VCaP (cell line): ENCODE data around the gene SSBP2.

Experiments
- H3K27ac ChIP-seq: fragments of 450-650 bp; 2 replicates; pipeline ENCODE4 v1.5.1; 2017
- TF ChIP-seq, protein P1 (sequence below): fragments of 450-650 bp; conservative IDR thresholded peaks from 2 replicates; pipeline ENCODE4 v1.5.1; 2017; ENCODE audit warnings: mild to moderate bottlenecking, moderate library complexity

Gene SSBP2

DNA sequence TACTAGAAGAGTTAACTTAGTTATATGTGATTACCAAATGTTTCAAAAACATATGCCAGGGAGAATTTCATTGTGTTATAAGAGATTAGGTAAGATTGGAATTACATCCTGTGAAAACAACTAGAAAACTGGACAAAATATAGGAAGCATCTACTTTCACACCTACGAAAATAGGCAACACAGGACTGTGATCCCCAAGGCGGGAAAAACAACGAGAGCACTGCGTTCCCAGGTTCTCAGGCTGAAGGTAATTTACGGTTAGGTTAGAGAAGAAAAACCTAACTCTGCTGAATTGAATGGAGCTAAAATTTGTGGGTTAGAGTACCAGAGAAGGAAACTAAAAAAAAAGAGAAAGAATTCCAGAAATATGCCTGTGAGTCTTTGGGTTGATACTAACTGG is 385.4 kb downstream of the SSBP2 start:
- no peak overlapping the region for H3K27ac ChIP-seq
- TF ChIP-seq, protein P1, sequence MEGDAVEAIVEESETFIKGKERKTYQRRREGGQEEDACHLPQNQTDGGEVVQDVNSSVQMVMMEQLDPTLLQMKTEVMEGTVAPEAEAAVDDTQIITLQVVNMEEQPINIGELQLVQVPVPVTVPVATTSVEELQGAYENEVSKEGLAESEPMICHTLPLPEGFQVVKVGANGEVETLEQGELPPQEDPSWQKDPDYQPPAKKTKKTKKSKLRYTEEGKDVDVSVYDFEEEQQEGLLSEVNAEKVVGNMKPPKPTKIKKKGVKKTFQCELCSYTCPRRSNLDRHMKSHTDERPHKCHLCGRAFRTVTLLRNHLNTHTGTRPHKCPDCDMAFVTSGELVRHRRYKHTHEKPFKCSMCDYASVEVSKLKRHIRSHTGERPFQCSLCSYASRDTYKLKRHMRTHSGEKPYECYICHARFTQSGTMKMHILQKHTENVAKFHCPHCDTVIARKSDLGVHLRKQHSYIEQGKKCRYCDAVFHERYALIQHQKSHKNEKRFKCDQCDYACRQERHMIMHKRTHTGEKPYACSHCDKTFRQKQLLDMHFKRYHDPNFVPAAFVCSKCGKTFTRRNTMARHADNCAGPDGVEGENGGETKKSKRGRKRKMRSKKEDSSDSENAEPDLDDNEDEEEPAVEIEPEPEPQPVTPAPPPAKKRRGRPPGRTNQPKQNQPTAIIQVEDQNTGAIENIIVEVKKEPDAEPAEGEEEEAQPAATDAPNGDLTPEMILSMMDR = no peak

DNA sequence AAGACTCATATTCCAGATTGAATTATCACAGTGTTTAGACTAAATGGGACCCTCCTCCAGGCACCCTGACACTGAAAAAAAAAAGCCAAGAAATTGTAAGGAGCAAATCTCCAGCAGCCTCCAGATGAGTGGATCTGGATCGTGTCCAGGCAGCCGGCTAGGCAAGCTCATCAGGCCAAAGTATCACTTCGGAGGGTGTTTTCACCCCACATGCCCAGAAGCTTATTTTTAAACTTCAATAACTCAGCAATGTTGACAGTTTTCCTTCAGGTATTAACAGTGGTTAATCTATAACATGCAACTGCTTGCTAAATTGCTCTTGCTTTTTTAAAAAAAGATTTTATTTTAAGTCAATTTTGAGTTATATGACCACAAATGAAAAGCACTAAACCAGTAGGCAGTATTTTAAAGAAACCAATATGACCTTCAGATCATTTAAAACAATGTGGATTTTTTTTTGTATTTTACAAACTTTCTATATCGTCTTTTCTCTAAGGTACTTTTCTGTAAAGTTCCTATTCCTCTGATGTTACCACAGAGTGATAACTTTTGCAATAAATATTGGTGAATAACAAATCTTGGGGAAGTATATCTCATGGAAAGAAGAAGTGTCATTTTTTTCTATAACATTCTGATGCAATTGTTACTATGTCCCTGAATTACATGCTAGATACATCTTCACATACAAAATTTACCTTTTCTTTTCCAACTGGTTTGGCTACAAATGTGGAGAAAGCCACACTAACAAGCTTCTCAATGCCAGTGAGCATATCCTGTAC is 387.6 kb downstream of the SSBP2 start:
- TF ChIP-seq, protein P1 = no peak
- peak overlapping the region; percentile 66 for H3K27ac ChIP-seq
